CD4-positive, CD25-positive, alpha-beta regulatory T cell (primary cell): ENCODE results near the gene IFIT1. TPM values are rescaled to one million over a fixed set of nuclear protein-coding genes. Genes with fewer than 3 reads are reported as not detected.
"Not testable (repeated sequence)": the region's sequence is repeated elsewhere in the genome, so short reads cannot be mapped to it uniquely, and the experiment has no call there.

ENCODE experiments used
- ATAC-seq, 2 donors: fragments of 150-1000 bp; cut with Tn5 transposase; one replicate each; pipeline ENCODE4 v1.10.0; 2021; ENCODE audit warnings: low read depth in 2 of 2, moderate number of reproducible peaks in 2 of 2, moderate library complexity in 1 of 2
- DNase-seq, 3 donors: peaks; one replicate each; pipeline versions ENCODE4 v3.0.0 to v3.0.0-alpha.2; 2012 to 2022; ENCODE audit warnings: mixed read lengths in 1 of 3
- H3K27ac ChIP-seq: one replicate; pipeline ENCODE4 v1.7.0; 2013; ENCODE audit warnings: mild to moderate bottlenecking, low read length; ENCODE audit not compliant: insufficient read depth, poor library complexity, severe bottlenecking
- H3K27me3 ChIP-seq: one replicate; pipeline ENCODE4 v1.7.0; 2013; ENCODE audit warnings: low read length; ENCODE audit not compliant: control insufficient read depth, insufficient read depth
- H3K36me3 ChIP-seq: one replicate; pipeline ENCODE4 v1.7.0; 2013; ENCODE audit warnings: mild to moderate bottlenecking, low read length, moderate library complexity; ENCODE audit not compliant: control insufficient read depth, insufficient read depth
- H3K4me1 ChIP-seq: 2 replicates; pipeline ENCODE4 v1.7.0; 2013; ENCODE audit warnings: mild to moderate bottlenecking, low read length; ENCODE audit not compliant: insufficient read depth, control insufficient read depth, poor library complexity, severe bottlenecking
- H3K4me3 ChIP-seq: one replicate; pipeline ENCODE4 v1.7.0; 2013; ENCODE audit warnings: low read depth, mild to moderate bottlenecking, low read length, moderate library complexity
- H3K9me3 ChIP-seq, 2 experiments: 1 replicate in 1 of 2; 2 replicates in 1 of 2; pipeline ENCODE4 v1.7.0; 2013; ENCODE audit warnings: low read length in 2 of 2, mild to moderate bottlenecking in 1 of 2, moderate library complexity in 1 of 2; ENCODE audit not compliant: control insufficient read depth in 2 of 2
- H3K27ac Mint-ChIP-seq, 3 donors: one replicate each; pipeline ENCODE4 v1.8.0; 2020 to 2022; ENCODE audit warnings: mild to moderate bottlenecking in 3 of 3, mixed read lengths in 3 of 3, moderate library complexity in 2 of 3
- H3K27me3 Mint-ChIP-seq: one replicate; pipeline ENCODE4 v1.8.0; 2022; ENCODE audit warnings: mild to moderate bottlenecking, mixed read lengths
- H3K36me3 Mint-ChIP-seq: one replicate; pipeline ENCODE4 v1.8.0; 2020; ENCODE audit warnings: mixed read lengths
- H3K4me1 Mint-ChIP-seq, 4 donors: one replicate each; pipeline ENCODE4 v1.8.0; 2020 to 2022; ENCODE audit warnings: mixed read lengths in 4 of 4, mild to moderate bottlenecking in 1 of 4
- H3K4me3 Mint-ChIP-seq, 4 donors: one replicate each; pipeline ENCODE4 v1.8.0; 2020 to 2022; ENCODE audit warnings: mild to moderate bottlenecking in 4 of 4, mixed read lengths in 4 of 4, moderate library complexity in 3 of 4
- H3K9me3 Mint-ChIP-seq, 7 donors: one replicate each; pipeline ENCODE4 v1.8.0; 2020 to 2022; ENCODE audit warnings: mixed read lengths in 7 of 7, mild to moderate bottlenecking in 3 of 7, moderate library complexity in 2 of 7
- polyA plus RNA-seq, 4 donors: library from polyadenylated mRNA; unstranded; fragments of 300-500 nt; fragmentation: Illumina TruSeq; gene quantifications; one replicate each; pipeline ENCODE4 v1.2.3, GENCODE V29; 2021
- total RNA-seq: library from RNA; stranded (reverse); gene quantifications from one replicate; pipeline ENCODE4 v1.2.3, GENCODE V29; 2022

The IFIT1 gene
- total and polyA plus RNA-seq, 5 donors from 2014 or later: 5.5 to 15.9 (median 6.1) TPM

- peaks cover 9 to 23% (median 11%) of the 10 kb centered on the region in 4 donors for H3K4me1 Mint-ChIP-seq
- H3K9me3 ChIP-seq: no peaks in the 10 kb centered on the region
- peaks cover 7% of the 10 kb centered on the region for H3K4me1 ChIP-seq
- H3K27me3 Mint-ChIP-seq: no peaks in the 10 kb centered on the region
- no peak overlapping the region for H3K4me3 ChIP-seq
- H3K27ac Mint-ChIP-seq: no peak overlapping the region
- no peaks in the 10 kb centered on the region for H3K9me3 Mint-ChIP-seq
- H3K36me3 Mint-ChIP-seq: no peaks in the 10 kb centered on the region
- H3K27ac ChIP-seq: no peak overlapping the region
- ATAC-seq: no peak
- H3K27me3 ChIP-seq: no peaks in the 10 kb centered on the region
- H3K36me3 ChIP-seq: no peaks in the 10 kb centered on the region
- no peak overlapping the region for H3K4me3 Mint-ChIP-seq
- DNase-seq: no peak
These were observed 43.9 kb upstream of the IFIT1 start for GRCh38 chr10:89348481-89348880.

- no peak for DNase-seq
- Histone ChIP-seq H3K27me3 (no peaks in the 10 kb centered on the region), H3K36me3 (no peaks in the 10 kb centered on the region), H3K4me1 (peaks cover 7% of the 10 kb centered on the region), H3K27ac (no peak overlapping the region), H3K9me3 (no peaks in the 10 kb centered on the region), H3K4me3 (no peak overlapping the region)
- Mint-ChIP-seq H3K9me3 (peaks cover 0 to 1% (median 0%) of the 10 kb centered on the region in 7 donors), H3K36me3 (no peaks in the 10 kb centered on the region), H3K27me3 (no peaks in the 10 kb centered on the region), H3K4me3 (no peak overlapping the region), H3K4me1 (peaks cover 9 to 23% (median 11%) of the 10 kb centered on the region in 4 donors), H3K27ac (no peak overlapping the region)
- no peak for ATAC-seq
These were observed 43.4 kb upstream of the IFIT1 start for GRCh38 chr10:89348975-89349374.

- peak overlapping the region in 1 of 4 donors; percentile 2 for H3K4me3 Mint-ChIP-seq
- H3K9me3 Mint-ChIP-seq, H3K36me3 ChIP-seq, H3K27me3 ChIP-seq, ATAC-seq, H3K4me3 ChIP-seq, H3K27me3 Mint-ChIP-seq, H3K36me3 Mint-ChIP-seq, H3K27ac ChIP-seq, H3K4me1 ChIP-seq, H3K9me3 ChIP-seq: not testable (repeated sequence)
- DNase-seq: peak in 1 of 3 donors; percentile 32
- H3K27ac Mint-ChIP-seq: peak overlapping the region in 1 of 3 donors; percentile 4
- H3K4me1 Mint-ChIP-seq: peaks cover 7 to 23% (median 11%) of the 10 kb centered on the region in 4 donors
These were observed 41.6 kb upstream of the IFIT1 start for GRCh38 chr10:89350631-89351315.

GRCh38 chr10:89351412-89351779 lies 41.0 kb upstream of the IFIT1 start:
- no peak overlapping the region for H3K4me3 ChIP-seq
- no peak overlapping the region for H3K4me3 Mint-ChIP-seq
- H3K27me3 Mint-ChIP-seq: no peaks in the 10 kb centered on the region
- H3K27ac Mint-ChIP-seq: no peak overlapping the region
- no peaks in the 10 kb centered on the region for H3K9me3 ChIP-seq
- H3K9me3 Mint-ChIP-seq: peaks cover 0 to 1% (median 0%) of the 10 kb centered on the region in 7 donors
- no peak overlapping the region for H3K27ac ChIP-seq
- no peaks in the 10 kb centered on the region for H3K36me3 ChIP-seq
- peaks cover 9 to 23% (median 11%) of the 10 kb centered on the region in 4 donors for H3K4me1 Mint-ChIP-seq
- H3K36me3 Mint-ChIP-seq: no peaks in the 10 kb centered on the region
- ATAC-seq (no peak), DNase-seq (peak in 1 of 3 donors; percentile 52)
- peaks cover 7% of the 10 kb centered on the region for H3K4me1 ChIP-seq
- H3K27me3 ChIP-seq: no peaks in the 10 kb centered on the region

GRCh38 chr10:89351780-89352597 lies 40.4 kb upstream of the IFIT1 start:
- H3K4me3 ChIP-seq: no peak overlapping the region
- Mint-ChIP-seq H3K27me3 (no peaks in the 10 kb centered on the region), H3K27ac (peak overlapping the region in 1 of 3 donors; percentile 55), H3K4me1 (peaks cover 9 to 23% (median 11%) of the 10 kb centered on the region in 4 donors), H3K4me3 (peak overlapping the region in 1 of 4 donors; percentile 10), H3K36me3 (no peaks in the 10 kb centered on the region), H3K9me3 (peaks cover 0 to 1% (median 0%) of the 10 kb centered on the region in 7 donors)
- no peaks in the 10 kb centered on the region for H3K36me3 ChIP-seq
- no peaks in the 10 kb centered on the region for H3K9me3 ChIP-seq
- H3K4me1 ChIP-seq: peaks cover 7% of the 10 kb centered on the region
- ATAC-seq: no peak
- DNase-seq: no peak
- no peaks in the 10 kb centered on the region for H3K27me3 ChIP-seq
- H3K27ac ChIP-seq: no peak overlapping the region

- H3K4me3 Mint-ChIP-seq: no peak overlapping the region
- H3K9me3 Mint-ChIP-seq: peaks cover 0 to 1% (median 0%) of the 10 kb centered on the region in 7 donors
- H3K27me3 Mint-ChIP-seq: no peaks in the 10 kb centered on the region
- H3K4me1 Mint-ChIP-seq: peaks cover 9 to 23% (median 11%) of the 10 kb centered on the region in 4 donors
- H3K36me3 Mint-ChIP-seq: no peaks in the 10 kb centered on the region
- H3K4me3 ChIP-seq: no peak overlapping the region
- no peaks in the 10 kb centered on the region for H3K9me3 ChIP-seq
- H3K36me3 ChIP-seq: no peaks in the 10 kb centered on the region
- no peak overlapping the region for H3K27ac Mint-ChIP-seq
- H3K27ac ChIP-seq: no peak overlapping the region
- ATAC-seq (no peak), DNase-seq (no peak)
- H3K27me3 ChIP-seq: no peaks in the 10 kb centered on the region
- peaks cover 7% of the 10 kb centered on the region for H3K4me1 ChIP-seq
These were observed 39.6 kb upstream of the IFIT1 start for GRCh38 chr10:89352802-89353201.

GRCh38 chr10:89355394-89355931 lies 37.0 kb upstream of the IFIT1 start:
- Mint-ChIP-seq H3K4me3 (no peak overlapping the region), H3K36me3 (no peaks in the 10 kb centered on the region), H3K27ac (no peak overlapping the region), H3K27me3 (no peaks in the 10 kb centered on the region), H3K4me1 (peaks cover 5 to 12% (median 10%) of the 10 kb centered on the region in 4 donors), H3K9me3 (peaks cover 0 to 3% (median 0%) of the 10 kb centered on the region in 7 donors)
- peaks cover 6% of the 10 kb centered on the region for H3K4me1 ChIP-seq
- ATAC-seq (no peak), DNase-seq (no peak)
- H3K27me3 ChIP-seq: no peaks in the 10 kb centered on the region
- H3K4me3 ChIP-seq: no peak overlapping the region
- H3K36me3 ChIP-seq: no peaks in the 10 kb centered on the region
- no peaks in the 10 kb centered on the region for H3K9me3 ChIP-seq
- no peak overlapping the region for H3K27ac ChIP-seq
